Neural progenitor cell (in vitro differentiated cells): Measurements from ENCODE around the gene RAMACL. TPM values are rescaled to one million over a fixed set of nuclear protein-coding genes. Genes with fewer than 3 reads are reported as not detected.

Source experiments
- DNase-seq: peaks from one replicate; pipeline ENCODE4 v3.0.0-alpha.2; 2016; ENCODE audit warnings: low spot score
- H2AFZ ChIP-seq: fragments of 200-600 bp; sonication (generic); replicated peaks from 2 replicates; pipeline ENCODE4 v1.6.1; 2016; ENCODE audit warnings: antibody characterized with exemption
- H3F3A ChIP-seq: fragments of 200-600 bp; sonication (generic); 2 replicates; pipeline ENCODE4 v1.6.1; 2016; ENCODE audit warnings: antibody characterized with exemption, low read depth
- H3K27ac ChIP-seq: fragments of 200-600 bp; sonication (generic); 2 replicates; pipeline ENCODE4 v1.5.1; 2016; ENCODE audit warnings: mild to moderate bottlenecking
- H3K27me3 ChIP-seq: fragments of 200-600 bp; sonication (generic); 2 replicates; pipeline ENCODE4 v1.6.1; 2016; ENCODE audit warnings: mild to moderate bottlenecking, moderate library complexity
- H3K36me3 ChIP-seq: fragments of 200-600 bp; sonication (generic); 2 replicates; pipeline ENCODE4 v1.5.1; 2016
- H3K4me1 ChIP-seq: fragments of 200-600 bp; sonication (generic); 2 replicates; pipeline ENCODE4 v1.6.1; 2016; ENCODE audit warnings: mixed run types
- H3K4me2 ChIP-seq: fragments of 200-600 bp; sonication (generic); 2 replicates; pipeline ENCODE4 v1.6.1; 2016
- H3K4me3 ChIP-seq: fragments of 200-600 bp; sonication (generic); 2 replicates; pipeline ENCODE4 v1.5.1; 2016
- H3K79me2 ChIP-seq: fragments of 200-600 bp; sonication (generic); 2 replicates; pipeline ENCODE4 v1.6.1; 2016; ENCODE audit warnings: low read depth
- H3K9ac ChIP-seq: fragments of 200-600 bp; sonication (generic); 2 replicates; pipeline ENCODE4 v1.6.1; 2016
- H3K9me3 ChIP-seq: fragments of 200-600 bp; sonication (generic); 2 replicates; pipeline ENCODE4 v1.5.1; 2016; ENCODE audit warnings: low read depth
- H4K20me1 ChIP-seq: fragments of 200-600 bp; sonication (generic); 2 replicates; pipeline ENCODE4 v1.6.1; 2016; ENCODE audit warnings: low read depth
- H3K27ac Mint-ChIP-seq: 3 replicates; pipeline ENCODE4 v1.8.0; 2021; ENCODE audit warnings: mixed read lengths
- H3K27me3 Mint-ChIP-seq: 2 replicates; pipeline ENCODE4 v1.8.0; 2022; ENCODE audit warnings: low read depth, mild to moderate bottlenecking, inconsistent platforms, moderate library complexity, mixed read lengths; ENCODE audit not compliant: insufficient read depth
- H3K36me3 Mint-ChIP-seq: 3 replicates; pipeline ENCODE4 v1.8.0; 2021; ENCODE audit warnings: mixed read lengths
- H3K4me1 Mint-ChIP-seq: 3 replicates; pipeline ENCODE4 v1.8.0; 2021; ENCODE audit warnings: mixed read lengths
- H3K4me3 Mint-ChIP-seq: 3 replicates; pipeline ENCODE4 v1.8.0; 2021; ENCODE audit warnings: mild to moderate bottlenecking, moderate library complexity, mixed read lengths
- H3K9me3 Mint-ChIP-seq: 3 replicates; pipeline ENCODE4 v1.8.0; 2020; ENCODE audit warnings: mixed read lengths
- CTCF ChIP-seq: fragments of 200-600 bp; sonication (generic); IDR thresholded peaks from 2 replicates; pipeline ENCODE4 v1.5.1; 2017; ENCODE audit warnings: antibody characterized with exemption, mild to moderate bottlenecking
- EZH2 ChIP-seq: fragments of 200-600 bp; sonication (generic); IDR thresholded peaks from 2 replicates; pipeline ENCODE4 v1.6.1; 2017; ENCODE audit warnings: antibody characterized with exemption, mild to moderate bottlenecking, moderate library complexity
- EZH2phosphoT487 ChIP-seq: fragments of 200-600 bp; sonication (generic); IDR thresholded peaks from 2 replicates; pipeline ENCODE4 v1.6.1; 2017; ENCODE audit warnings: antibody characterized with exemption
- total RNA-seq: library from RNA; depleted of rRNA; stranded (reverse); fragments of >200 nt; gene quantifications from 2 replicates; pipeline ENCODE4 v1.2.3, GENCODE V29; 2015; ENCODE audit warnings: low replicate concordance

Gene RAMACL
- total RNA-seq, 1 donor from 2014 or later, result 0.19 TPM

GRCh38 chr6:166633732-166634535 is 47.5 kb upstream of the RAMACL start:
- H3K79me2 ChIP-seq, result no peaks in the 10 kb centered on the region
- H3K9ac ChIP-seq, result no peak overlapping the region
- no peaks in the 10 kb centered on the region for H3K9me3 Mint-ChIP-seq
- peaks cover 2% of the 10 kb centered on the region for H3K4me1 ChIP-seq
- no peak overlapping the region for H3K27ac Mint-ChIP-seq
- no peaks in the 10 kb centered on the region for H3K9me3 ChIP-seq
- H3K27me3 ChIP-seq, result peaks cover 29% of the 10 kb centered on the region
- H3K4me3 Mint-ChIP-seq, result no peak overlapping the region
- no peaks in the 10 kb centered on the region for H3K36me3 Mint-ChIP-seq
- no peaks in the 10 kb centered on the region for H3F3A ChIP-seq
- no peaks in the 10 kb centered on the region for H4K20me1 ChIP-seq
- no peak overlapping the region for H2AFZ ChIP-seq
- TF ChIP-seq EZH2 (no peak), EZH2phosphoT487 (no peak), CTCF (no peak)
- no peak for DNase-seq
- peaks cover 13% of the 10 kb centered on the region for H3K4me1 Mint-ChIP-seq
- no peaks in the 10 kb centered on the region for H3K36me3 ChIP-seq
- no peak overlapping the region for H3K27ac ChIP-seq
- H3K4me3 ChIP-seq, result no peak overlapping the region
- H3K4me2 ChIP-seq, result no peak overlapping the region
- H3K27me3 Mint-ChIP-seq, result peaks cover 7% of the 10 kb centered on the region

GRCh38 chr6:166632731-166633130 is 46.3 kb upstream of the RAMACL start:
- peaks cover 9% of the 10 kb centered on the region for H3F3A ChIP-seq
- Mint-ChIP-seq H3K4me1 (peaks cover 22% of the 10 kb centered on the region), H3K27ac (no peak overlapping the region), H3K9me3 (no peaks in the 10 kb centered on the region), H3K36me3 (no peaks in the 10 kb centered on the region), H3K27me3 (peaks cover 7% of the 10 kb centered on the region), H3K4me3 (no peak overlapping the region)
- peaks cover 38% of the 10 kb centered on the region for H3K27me3 ChIP-seq
- H3K27ac ChIP-seq, result no peak overlapping the region
- H4K20me1 ChIP-seq, result no peaks in the 10 kb centered on the region
- peaks cover 10% of the 10 kb centered on the region for H3K4me1 ChIP-seq
- H3K9ac ChIP-seq, result no peak overlapping the region
- no peak for DNase-seq
- H3K9me3 ChIP-seq, result no peaks in the 10 kb centered on the region
- H3K36me3 ChIP-seq, result no peaks in the 10 kb centered on the region
- H2AFZ ChIP-seq, result no peak overlapping the region
- TF ChIP-seq CTCF, result no peak
- no peak for TF ChIP-seq EZH2phosphoT487
- TF ChIP-seq EZH2, result no peak
- H3K79me2 ChIP-seq, result no peaks in the 10 kb centered on the region
- H3K4me2 ChIP-seq, result no peak overlapping the region
- H3K4me3 ChIP-seq, result no peak overlapping the region

- H3K27ac ChIP-seq, result no peak overlapping the region
- H3K36me3 ChIP-seq, result no peaks in the 10 kb centered on the region
- H4K20me1 ChIP-seq, result peaks cover 11% of the 10 kb centered on the region
- H3K9me3 ChIP-seq, result no peaks in the 10 kb centered on the region
- H3K9ac ChIP-seq, result no peak overlapping the region
- H3K27me3 ChIP-seq, result peaks cover 50% of the 10 kb centered on the region
- Mint-ChIP-seq H3K27me3 (peaks cover 10% of the 10 kb centered on the region), H3K4me3 (no peak overlapping the region), H3K36me3 (no peaks in the 10 kb centered on the region), H3K4me1 (peaks cover 29% of the 10 kb centered on the region), H3K9me3 (no peaks in the 10 kb centered on the region), H3K27ac (no peak overlapping the region)
- no peak for DNase-seq
- H2AFZ ChIP-seq, result no peak overlapping the region
- H3K79me2 ChIP-seq, result peaks cover 10% of the 10 kb centered on the region
- H3K4me2 ChIP-seq, result no peak overlapping the region
- H3K4me3 ChIP-seq, result no peak overlapping the region
- peaks cover 17% of the 10 kb centered on the region for H3K4me1 ChIP-seq
- H3F3A ChIP-seq, result peaks cover 17% of the 10 kb centered on the region
- TF ChIP-seq EZH2 (no peak), EZH2phosphoT487 (no peak), CTCF (no peak)
Measured at GRCh38 chr6:166630462-166630861, 44.0 kb upstream of the RAMACL start.
